Measurements from ENCODE around the gene LRRC55.

DNA sequence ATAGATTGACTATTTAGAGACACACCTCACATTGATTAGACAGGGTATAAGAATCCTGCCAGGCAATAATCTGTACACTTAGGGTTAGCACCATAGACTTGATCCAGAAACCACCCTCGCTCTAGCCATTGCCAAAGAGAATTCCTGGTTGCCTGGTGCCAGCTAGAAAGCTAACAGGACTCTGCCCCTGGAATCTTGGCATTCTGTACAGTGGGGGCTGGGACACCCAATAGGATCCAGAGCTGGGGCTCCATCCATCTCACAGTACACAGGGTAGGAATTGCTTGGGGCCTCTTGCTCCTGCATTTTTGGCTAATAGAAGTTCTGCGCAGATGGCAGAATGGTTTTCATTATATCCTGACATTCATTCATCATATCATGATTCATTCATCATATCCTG lies 58.3 kb downstream of the LRRC55 start:
- TF ChIP-seq, protein P1, sequence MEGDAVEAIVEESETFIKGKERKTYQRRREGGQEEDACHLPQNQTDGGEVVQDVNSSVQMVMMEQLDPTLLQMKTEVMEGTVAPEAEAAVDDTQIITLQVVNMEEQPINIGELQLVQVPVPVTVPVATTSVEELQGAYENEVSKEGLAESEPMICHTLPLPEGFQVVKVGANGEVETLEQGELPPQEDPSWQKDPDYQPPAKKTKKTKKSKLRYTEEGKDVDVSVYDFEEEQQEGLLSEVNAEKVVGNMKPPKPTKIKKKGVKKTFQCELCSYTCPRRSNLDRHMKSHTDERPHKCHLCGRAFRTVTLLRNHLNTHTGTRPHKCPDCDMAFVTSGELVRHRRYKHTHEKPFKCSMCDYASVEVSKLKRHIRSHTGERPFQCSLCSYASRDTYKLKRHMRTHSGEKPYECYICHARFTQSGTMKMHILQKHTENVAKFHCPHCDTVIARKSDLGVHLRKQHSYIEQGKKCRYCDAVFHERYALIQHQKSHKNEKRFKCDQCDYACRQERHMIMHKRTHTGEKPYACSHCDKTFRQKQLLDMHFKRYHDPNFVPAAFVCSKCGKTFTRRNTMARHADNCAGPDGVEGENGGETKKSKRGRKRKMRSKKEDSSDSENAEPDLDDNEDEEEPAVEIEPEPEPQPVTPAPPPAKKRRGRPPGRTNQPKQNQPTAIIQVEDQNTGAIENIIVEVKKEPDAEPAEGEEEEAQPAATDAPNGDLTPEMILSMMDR (IDR thresholded peaks at IDR 0.05): no peak
- no peak for TF ChIP-seq POLR2A (IDR thresholded peaks at IDR 0.05)
